HepG2 (cell line): ENCODE results near the gene SOX4. TPM values are rescaled to one million over a fixed set of nuclear protein-coding genes. Genes with fewer than 3 reads are reported as not detected.
A peak's percentile ranks its signal among the peaks of the same experiment; 100 is the strongest.

Experiments
- ATF1 ChIP-seq: IDR thresholded peaks from 2 replicates; pipeline ENCODE4 v1.6.1; 2016; ENCODE audit warnings: mild to moderate bottlenecking, control low read depth
- ATF2 ChIP-seq: sonication (generic); formaldehyde crosslinking; IDR thresholded peaks from 2 replicates; pipeline ENCODE4 v1.4.0; 2020; ENCODE audit warnings: missing genetic modification reagents
- EEA1 ChIP-seq: sonication (generic); formaldehyde crosslinking; IDR thresholded peaks from 2 replicates; pipeline ENCODE4 v1.5.1; 2020; ENCODE audit warnings: mild to moderate bottlenecking, missing genetic modification reagents, borderline replicate concordance
- HMGA1 ChIP-seq: sonication (generic); formaldehyde crosslinking; conservative IDR thresholded peaks from 2 replicates; pipeline ENCODE4 v1.4.0; 2020; ENCODE audit warnings: missing genetic modification reagents
- KDM3A ChIP-seq: IDR thresholded peaks from 2 replicates; pipeline ENCODE4 v1.6.1; 2018; ENCODE audit warnings: low read depth, missing compliant biosample characterization
- MTF2 ChIP-seq: sonication (generic); formaldehyde crosslinking; IDR thresholded peaks from 2 replicates; pipeline ENCODE4 v1.5.0; 2020; ENCODE audit warnings: missing genetic modification reagents, borderline replicate concordance
- NR0B2 ChIP-seq: sonication (generic); formaldehyde crosslinking; IDR thresholded peaks from 2 replicates; pipeline ENCODE4 v1.4.0; 2020; ENCODE audit warnings: mild to moderate bottlenecking, missing genetic modification reagents
- PLRG1 ChIP-seq: fragments of 450-650 bp; conservative IDR thresholded peaks from 2 replicates; pipeline ENCODE4 v1.6.1; 2016
- TBX3 ChIP-seq: fragments of 450-650 bp; IDR thresholded peaks from 2 replicates; pipeline ENCODE4 v1.6.1; 2017; ENCODE audit warnings: antibody characterized with exemption, mild to moderate bottlenecking, inconsistent platforms, borderline replicate concordance
- TFAP4 ChIP-seq: sonication (generic); IDR thresholded peaks from 2 replicates; pipeline ENCODE4 v1.6.1; 2016; ENCODE audit warnings: low read depth, borderline replicate concordance
- UBTF ChIP-seq: sonication (generic); formaldehyde crosslinking; IDR thresholded peaks from 2 replicates; pipeline ENCODE4 v1.4.0; 2020; ENCODE audit warnings: mild to moderate bottlenecking, missing genetic modification reagents
- XRCC5 ChIP-seq: fragments of 200-400 bp; formaldehyde crosslinking; optimal IDR thresholded peaks from 2 replicates; pipeline ENCODE3; 2017; ENCODE audit warnings: mild to moderate bottlenecking, low read length
- ZBTB21 ChIP-seq: sonication (generic); formaldehyde crosslinking; IDR thresholded peaks from 2 replicates; pipeline ENCODE4 v1.4.0; 2020; ENCODE audit warnings: missing genetic modification reagents
- ZGPAT ChIP-seq: IDR thresholded peaks from 2 replicates; pipeline ENCODE4 v1.6.1; 2016; ENCODE audit warnings: mild to moderate bottlenecking
- ZNF10 ChIP-seq: sonication (generic); formaldehyde crosslinking; IDR thresholded peaks from 2 replicates; pipeline ENCODE4 v1.4.0; 2020; ENCODE audit warnings: mild to moderate bottlenecking, low read depth, missing genetic modification reagents, borderline replicate concordance
- ZNF44 ChIP-seq: sonication (generic); formaldehyde crosslinking; IDR thresholded peaks from 2 replicates; pipeline ENCODE4 v1.5.1; 2020; ENCODE audit warnings: mild to moderate bottlenecking, missing genetic modification reagents
- ZNF576 ChIP-seq: sonication (generic); formaldehyde crosslinking; IDR thresholded peaks from 2 replicates; pipeline ENCODE4 v1.4.0; 2020; ENCODE audit warnings: mild to moderate bottlenecking, missing genetic modification reagents
- ZNF703 ChIP-seq: sonication (generic); formaldehyde crosslinking; IDR thresholded peaks from 2 replicates; pipeline ENCODE4 v1.5.1; 2020; ENCODE audit warnings: missing genetic modification reagents, mild to moderate bottlenecking, moderate library complexity, borderline replicate concordance
- ZNF761 ChIP-seq: sonication (generic); formaldehyde crosslinking; conservative IDR thresholded peaks from 2 replicates; pipeline ENCODE4 v1.4.0; 2020; ENCODE audit warnings: mild to moderate bottlenecking, missing genetic modification reagents
- ZNF775 ChIP-seq: sonication (generic); formaldehyde crosslinking; IDR thresholded peaks from 2 replicates; pipeline ENCODE4 v1.4.0; 2020; ENCODE audit warnings: missing genetic modification reagents, mild to moderate bottlenecking, moderate library complexity, borderline replicate concordance
- ZNF777 ChIP-seq: sonication (generic); formaldehyde crosslinking; IDR thresholded peaks from 2 replicates; pipeline ENCODE4 v1.4.0; 2020; ENCODE audit warnings: missing genetic modification reagents
- ZSCAN12 ChIP-seq: sonication (generic); formaldehyde crosslinking; IDR thresholded peaks from 2 replicates; pipeline ENCODE4 v1.9.0; 2021; ENCODE audit warnings: mild to moderate bottlenecking, missing genetic modification reagents
- ZSCAN30 ChIP-seq: sonication (generic); formaldehyde crosslinking; IDR thresholded peaks from 2 replicates; pipeline ENCODE4 v1.5.0; 2020; ENCODE audit warnings: mild to moderate bottlenecking, missing genetic modification reagents
- polyA plus RNA-seq, 8 experiments: library from polyadenylated mRNA; depleted of rRNA in 3 of 8; stranded (reverse) in 7 of 8; unstranded in 1 of 8; fragments of >200 nt; fragmentation: Illumina TruSeq in 4 of 8; extraction: Trizol in 4 of 8; gene quantifications; 2 replicates each; pipeline versions ENCODE4 v1.2.1 to v1.2.3, GENCODE V29; 2011 to 2016; ENCODE audit warnings: low read depth in 4 of 8, missing spikeins in 1 of 8, mixed read lengths in 1 of 8; ENCODE audit not compliant: insufficient read depth in 1 of 8
- total RNA-seq, 5 experiments: library from RNA; depleted of rRNA; stranded (reverse); fragments of >200 nt; fragmentation: Illumina TruSeq; extraction: Trizol; gene quantifications; 2 replicates each; pipeline ENCODE4 v1.2.3, GENCODE V29; 2016; ENCODE audit warnings: low read depth in 1 of 5

Gene SOX4
- total and polyA plus RNA-seq, 2 of the 13 experiments (the other 11 are each of a cell fraction or from before 2014, with no cell fraction given): 2.6 to 3.4 TPM

GRCh38 chr6:21594416-21595281 is 1.1 kb downstream of the SOX4 start (continued):
- no peak; the same call in 1 of the 2 replicates for TF ChIP-seq ATF2
- no peak for TF ChIP-seq ATF1 (CRISPR knock-in tag)
- TF ChIP-seq NR0B2 (CRISPR knock-in tag): peak; percentile 71; the same call in 1 of the 2 replicates
- TF ChIP-seq ZNF576: no peak
- TF ChIP-seq UBTF (CRISPR knock-in tag): peak; percentile 84
- no peak for TF ChIP-seq TFAP4
- no peak for TF ChIP-seq ZBTB21
- TF ChIP-seq ZSCAN12 (CRISPR knock-in tag): no peak
- no peak for TF ChIP-seq ZNF775
- TF ChIP-seq ZNF703 (CRISPR knock-in tag): 0 out of 2 replicates have a peak, but pooled peaks have one; percentile 22
- TF ChIP-seq KDM3A (CRISPR knock-in tag): 0 out of 2 replicates have a peak, but pooled peaks have one; percentile 44
- no peak for TF ChIP-seq ZNF10
- no peak for TF ChIP-seq PLRG1
- no peak for TF ChIP-seq HMGA1
- TF ChIP-seq MTF2 (CRISPR knock-in tag): peak; percentile 84; the same call in 1 of the 2 replicates
- TF ChIP-seq ZSCAN30: no peak
- TF ChIP-seq TBX3: no peak
- TF ChIP-seq ZNF777 (CRISPR knock-in tag): peak; percentile 72; the same call in 1 of the 2 replicates
- no peak for TF ChIP-seq ZNF761
- TF ChIP-seq ZNF44 (CRISPR knock-in tag): no peak
- peak; percentile 44; the same call in 1 of the 2 replicates for TF ChIP-seq EEA1
- TF ChIP-seq ZGPAT (CRISPR knock-in tag): peak; percentile 51; the same call in 1 of the 2 replicates
- TF ChIP-seq XRCC5: no peak
